OCI-LY3 (cell line): ENCODE measurements around the gene MAPK13.
"Not testable (repeated sequence)": the region's sequence is repeated elsewhere in the genome, so short reads cannot be mapped to it uniquely, and the experiment has no call there.

Source experiments
- EZH2phosphoT487 ChIP-seq: fragments of 200-600 bp; shearing (Covaris generic); IDR thresholded peaks from 2 replicates; pipeline ENCODE4 v1.6.1; 2018; ENCODE audit warnings: antibody characterized with exemption, mixed run types, low read depth
- TF ChIP-seq, protein P1 (sequence below): fragments of 200-600, 300-600 bp; sonication (generic); IDR thresholded peaks from 2 replicates; pipeline ENCODE4 v1.5.1; 2014; ENCODE audit warnings: antibody characterized with exemption, low read length, low read depth

DNA sequence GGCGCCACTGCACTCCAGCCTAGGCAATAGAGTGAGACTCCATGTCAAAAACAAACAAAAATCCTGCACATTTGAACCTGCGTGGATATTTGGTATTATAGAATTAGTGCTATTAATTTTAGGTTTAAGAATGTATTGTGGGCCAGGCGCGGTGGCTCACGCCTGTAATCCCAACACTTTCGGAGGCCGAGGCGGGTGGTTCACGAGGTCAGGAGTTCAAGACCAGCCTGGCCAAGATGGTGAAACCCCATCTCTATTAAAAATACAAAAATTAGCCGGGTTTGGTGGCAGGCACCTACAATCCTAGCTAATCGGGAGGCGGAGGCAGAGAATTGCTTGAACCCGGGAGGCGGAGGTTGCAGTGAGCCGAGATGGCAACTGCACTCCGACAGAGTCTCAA, 979 bp upstream of the MAPK13 start:
- TF ChIP-seq, protein P1, sequence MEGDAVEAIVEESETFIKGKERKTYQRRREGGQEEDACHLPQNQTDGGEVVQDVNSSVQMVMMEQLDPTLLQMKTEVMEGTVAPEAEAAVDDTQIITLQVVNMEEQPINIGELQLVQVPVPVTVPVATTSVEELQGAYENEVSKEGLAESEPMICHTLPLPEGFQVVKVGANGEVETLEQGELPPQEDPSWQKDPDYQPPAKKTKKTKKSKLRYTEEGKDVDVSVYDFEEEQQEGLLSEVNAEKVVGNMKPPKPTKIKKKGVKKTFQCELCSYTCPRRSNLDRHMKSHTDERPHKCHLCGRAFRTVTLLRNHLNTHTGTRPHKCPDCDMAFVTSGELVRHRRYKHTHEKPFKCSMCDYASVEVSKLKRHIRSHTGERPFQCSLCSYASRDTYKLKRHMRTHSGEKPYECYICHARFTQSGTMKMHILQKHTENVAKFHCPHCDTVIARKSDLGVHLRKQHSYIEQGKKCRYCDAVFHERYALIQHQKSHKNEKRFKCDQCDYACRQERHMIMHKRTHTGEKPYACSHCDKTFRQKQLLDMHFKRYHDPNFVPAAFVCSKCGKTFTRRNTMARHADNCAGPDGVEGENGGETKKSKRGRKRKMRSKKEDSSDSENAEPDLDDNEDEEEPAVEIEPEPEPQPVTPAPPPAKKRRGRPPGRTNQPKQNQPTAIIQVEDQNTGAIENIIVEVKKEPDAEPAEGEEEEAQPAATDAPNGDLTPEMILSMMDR = not testable (repeated sequence)
- not testable (repeated sequence) for TF ChIP-seq EZH2phosphoT487
